Left forelimb (tissue), 1 donor: ENCODE measurements around the gene PTPN1.
"Not testable (repeated sequence)": the region's sequence is repeated elsewhere in the genome, so short reads cannot be mapped to it uniquely, and the experiment has no call there.

Experiments used
- DNase-seq: peaks from one replicate; pipeline ENCODE4 v3.0.0-alpha.2; 2018; ENCODE audit warnings: low spot score

The PTPN1 gene

DNA sequence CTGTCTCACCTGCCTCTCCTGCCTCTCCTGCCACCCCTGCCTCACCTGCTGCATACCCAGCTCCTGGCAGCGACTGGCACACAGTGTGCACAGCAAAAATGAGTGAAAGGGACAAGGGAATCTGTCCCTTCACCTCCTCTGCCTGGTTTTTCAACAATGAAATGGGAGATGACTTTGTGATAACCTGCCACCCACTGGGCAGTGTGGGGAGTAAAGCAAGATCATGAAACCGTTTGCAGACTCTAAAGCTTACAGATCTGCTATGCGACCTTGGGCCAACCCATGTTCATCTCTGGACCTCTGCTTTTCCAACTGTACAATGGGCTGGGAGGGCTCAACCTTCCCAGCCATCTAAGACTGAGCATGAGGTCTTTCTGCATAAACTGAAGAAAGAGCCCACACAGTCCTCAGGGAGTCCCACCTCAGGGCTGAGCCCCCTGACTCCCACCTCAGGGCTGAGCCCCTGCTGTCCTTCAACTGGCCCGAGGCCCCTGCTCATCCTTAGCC is 100.1 kb downstream of the PTPN1 start:
- DNase-seq = no peak

DNA sequence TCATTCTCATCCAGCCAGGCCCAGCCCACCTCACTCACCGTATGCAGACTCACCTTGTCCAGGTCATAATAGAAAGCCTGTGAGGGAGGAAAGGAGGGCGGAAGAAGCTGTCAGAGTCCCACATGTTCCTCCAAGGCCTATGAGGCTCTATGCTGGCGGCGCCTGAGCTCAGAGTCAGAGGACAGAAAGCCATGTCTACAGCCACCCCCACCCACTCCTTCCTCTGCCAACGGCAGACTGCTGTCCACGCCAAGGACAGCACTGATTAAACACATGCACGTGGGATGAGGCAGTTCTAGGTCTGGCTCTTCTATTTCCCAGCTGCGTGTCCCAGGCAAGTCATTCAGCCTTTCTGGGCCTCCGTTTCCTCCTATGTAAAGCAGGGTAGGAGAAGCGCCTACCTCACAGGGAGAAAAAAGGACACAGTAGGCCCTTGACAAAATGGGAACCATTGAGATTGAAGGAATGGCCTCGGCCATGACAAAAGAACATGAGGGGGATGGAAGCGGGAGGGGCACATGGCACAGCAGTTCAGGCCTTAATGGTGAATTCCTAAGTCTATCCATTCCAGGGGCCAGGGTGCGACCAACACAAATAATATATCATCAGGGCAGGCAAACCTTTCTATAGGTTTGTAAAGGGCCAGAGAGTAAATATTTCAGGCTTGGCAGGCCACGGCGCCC is 101.1 kb downstream of the PTPN1 start:
- DNase-seq = no peak

DNA sequence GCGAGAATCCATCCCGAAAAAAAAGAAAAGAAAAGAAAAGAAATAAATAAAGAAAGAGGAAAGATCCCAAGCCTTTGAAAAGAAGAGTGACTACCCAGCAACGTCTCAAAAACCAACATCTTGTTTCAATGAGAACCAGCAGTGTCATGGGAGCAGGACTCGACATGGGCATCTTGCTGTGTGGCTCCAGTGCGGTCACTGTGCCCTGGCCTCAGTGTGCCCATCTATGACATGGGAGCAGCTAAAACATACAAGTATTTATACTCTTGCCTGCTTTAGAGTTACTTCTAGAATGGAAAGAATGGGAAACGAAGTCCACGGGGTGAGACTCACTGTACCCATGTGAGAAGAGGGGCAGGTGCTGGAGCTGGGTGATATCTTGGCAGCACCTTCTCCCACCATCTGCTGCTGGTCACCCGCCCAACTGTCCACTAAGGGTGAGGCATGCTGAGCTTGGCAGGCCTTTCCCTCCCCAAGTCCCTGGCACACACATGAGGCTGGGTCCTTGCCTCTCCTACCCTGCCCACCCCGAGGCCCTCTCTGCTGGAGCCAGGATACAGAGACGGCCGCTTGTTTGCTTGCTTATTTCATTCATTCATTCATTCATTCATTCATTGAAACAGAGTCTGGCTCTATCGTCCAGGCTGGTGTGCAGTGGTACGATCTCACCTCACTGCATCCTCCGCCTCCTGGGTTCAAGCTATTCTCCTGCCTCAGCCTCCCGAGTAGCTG is 103.4 kb downstream of the PTPN1 start:
- no peak for DNase-seq

DNA sequence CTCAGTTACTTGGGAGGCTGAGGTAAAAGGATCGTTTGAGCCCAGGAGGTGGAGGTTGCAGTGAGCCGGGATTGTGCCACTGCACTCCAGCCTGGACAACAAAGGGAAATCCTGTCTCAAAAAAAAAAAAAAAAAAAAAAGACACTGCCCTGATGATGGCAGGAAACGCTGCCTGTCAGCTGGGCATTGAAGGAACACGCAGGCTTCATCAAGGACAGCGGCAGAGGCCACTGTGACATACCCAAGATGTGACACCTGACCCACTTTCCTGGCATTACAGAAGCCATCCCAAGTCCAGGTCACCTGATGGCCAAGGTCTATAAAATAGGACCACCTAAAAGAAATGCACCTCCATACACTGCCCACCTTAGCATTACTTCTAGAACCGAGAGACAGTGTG is 105.2 kb downstream of the PTPN1 start:
- no peak for DNase-seq

DNA sequence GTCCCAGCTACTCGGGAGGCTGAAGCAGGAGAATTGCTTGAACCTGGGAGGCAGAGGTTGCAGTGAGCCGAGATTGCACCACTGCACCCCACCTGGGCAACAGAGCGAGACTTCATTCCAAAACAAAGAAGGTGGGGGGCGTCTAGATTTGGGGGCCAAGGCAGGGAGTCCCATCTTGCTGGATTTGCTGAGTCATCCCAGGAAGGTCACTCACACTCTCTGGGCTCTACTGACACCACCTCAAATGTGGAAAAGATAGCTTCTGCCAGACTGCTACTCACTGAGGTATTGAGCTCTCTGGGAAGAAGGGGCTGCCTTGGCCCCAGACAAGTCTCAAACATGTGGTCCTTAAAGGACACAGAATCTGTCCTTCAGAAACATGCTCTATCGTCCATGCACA is 106.8 kb downstream of the PTPN1 start:
- DNase-seq = no peak

DNA sequence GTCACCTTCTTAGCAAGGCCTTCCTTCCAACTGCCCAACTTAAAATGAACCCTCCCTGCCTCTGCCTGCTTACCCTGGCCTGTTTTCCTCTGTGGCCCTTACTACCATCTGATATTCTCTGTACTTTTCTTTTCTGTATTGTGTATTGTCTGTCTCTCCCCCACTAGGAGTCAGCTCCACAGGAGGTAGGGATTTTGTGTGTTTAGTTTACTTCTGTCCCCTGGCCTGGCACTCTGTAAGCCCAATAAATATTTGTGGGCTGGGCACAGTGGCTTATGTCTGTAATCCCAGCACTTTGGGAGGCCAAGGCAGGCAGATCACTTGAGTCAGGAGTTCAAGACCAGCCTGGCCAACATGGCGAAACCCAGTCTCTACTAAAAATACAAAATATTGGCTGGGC is 108.4 kb downstream of the PTPN1 start:
- no peak for DNase-seq

DNA sequence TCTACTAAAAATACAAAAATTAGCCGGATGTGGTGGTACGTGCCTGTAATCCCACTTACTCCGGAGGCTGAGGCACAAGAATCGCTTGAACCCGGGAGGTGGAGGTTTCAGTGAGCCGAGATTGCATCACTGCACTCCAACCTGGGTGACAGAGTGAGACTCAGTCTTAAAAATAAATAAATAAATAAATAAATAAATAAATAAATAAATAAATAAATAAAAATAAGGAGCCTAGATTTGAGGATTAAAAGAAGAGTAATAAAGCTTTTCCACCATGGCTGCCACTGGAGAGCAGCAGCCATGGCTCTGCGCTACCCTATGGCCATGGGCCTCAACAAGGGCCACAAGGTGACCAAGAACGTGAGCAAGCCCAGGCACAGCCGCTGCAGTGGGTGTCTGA is 110.3 kb downstream of the PTPN1 start:
- DNase-seq = not testable (repeated sequence)

DNA sequence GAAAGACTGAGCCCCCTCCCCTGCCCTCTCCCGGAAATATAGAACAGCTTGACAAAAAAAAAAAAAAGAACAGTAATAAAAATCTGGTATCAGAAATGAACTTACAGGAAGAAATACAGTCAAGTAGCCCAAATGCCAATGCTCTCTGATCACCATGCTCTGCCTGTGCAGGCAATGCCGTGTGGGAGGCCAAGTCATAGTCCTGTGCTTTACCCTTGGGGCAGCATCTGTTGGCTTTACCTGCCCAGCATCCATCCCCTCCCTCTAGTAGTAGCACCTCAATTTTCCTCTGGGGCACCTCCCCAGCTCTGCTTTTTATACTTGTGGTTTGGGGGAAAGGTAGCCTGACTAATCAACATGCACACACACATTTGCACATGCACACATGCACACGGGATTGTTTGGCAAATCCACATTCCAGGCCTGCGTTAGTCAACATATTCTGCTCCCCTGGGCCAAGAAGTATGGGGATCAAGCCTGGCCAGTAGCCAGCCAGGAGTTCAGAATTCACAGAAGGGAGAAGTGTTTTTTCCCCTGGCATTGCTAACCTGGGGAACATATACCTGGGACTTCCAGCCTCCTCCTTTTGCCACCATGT is 111.0 kb downstream of the PTPN1 start:
- no peak for DNase-seq

DNA sequence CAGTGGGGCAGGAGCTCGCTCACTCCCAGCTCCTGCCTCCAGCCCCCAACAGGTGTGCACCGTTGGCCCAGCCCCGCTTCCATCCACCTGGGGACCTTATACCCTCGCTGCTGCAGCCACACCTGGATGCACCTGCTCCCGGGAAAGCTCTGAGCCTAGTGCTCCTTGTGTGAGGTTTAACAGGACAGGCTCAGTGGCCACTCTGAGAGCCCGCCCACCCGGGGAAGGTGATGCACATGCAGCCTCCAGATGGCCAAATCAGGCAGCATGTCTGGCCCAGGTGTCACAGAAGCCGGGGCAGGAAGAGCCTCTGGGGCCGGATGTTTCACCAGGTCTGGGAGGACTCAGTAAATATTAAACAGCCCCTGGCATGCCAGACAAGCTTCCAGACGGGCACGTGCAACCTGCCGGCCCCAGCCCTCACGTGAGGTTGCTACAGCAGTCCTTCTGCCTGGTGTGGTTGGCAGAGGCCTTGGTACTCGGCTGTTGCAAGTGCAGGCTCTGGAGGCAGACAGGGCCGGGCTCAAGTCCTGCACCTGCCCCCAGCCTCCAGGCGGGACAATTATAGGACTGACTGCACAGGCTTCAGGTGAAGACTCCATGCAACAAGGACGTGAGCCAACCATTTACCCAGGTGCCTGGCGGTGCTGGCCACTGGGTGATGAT is 114.3 kb downstream of the PTPN1 start:
- no peak for DNase-seq

DNA sequence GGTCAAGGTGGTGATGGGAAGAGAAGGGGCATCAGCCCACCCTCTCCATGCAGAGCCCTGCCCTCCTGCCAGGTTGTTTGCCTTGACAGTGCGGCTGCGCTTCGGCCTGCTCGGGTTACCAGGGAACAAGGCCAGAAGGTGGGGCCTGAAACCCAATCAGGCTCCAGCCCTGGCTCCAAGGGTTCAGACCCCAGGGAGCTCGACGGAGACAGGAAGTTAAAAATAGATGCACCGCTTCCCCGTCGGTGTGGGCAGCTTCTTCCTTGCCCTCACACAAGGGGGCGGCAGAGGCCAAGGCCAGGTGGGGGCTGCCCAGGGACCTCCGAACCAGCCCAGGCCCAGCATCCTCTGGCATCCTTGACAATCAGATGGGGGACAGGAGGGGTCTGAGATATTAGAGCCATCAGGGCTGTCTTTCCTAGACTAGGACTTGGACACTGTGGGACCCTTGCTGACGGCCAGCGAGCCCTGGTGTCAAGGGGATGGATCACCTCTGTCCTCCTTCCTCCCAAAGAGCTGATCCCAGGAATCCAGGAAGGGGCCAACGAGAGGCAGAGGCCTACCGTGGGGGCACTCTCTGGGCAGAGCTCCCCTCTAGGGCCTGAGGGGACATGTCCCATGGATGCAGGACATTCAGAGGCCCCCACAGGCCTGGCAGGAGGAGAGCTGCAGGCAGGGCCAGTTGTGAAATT is 115.9 kb downstream of the PTPN1 start:
- DNase-seq = peak; percentile 72

DNA sequence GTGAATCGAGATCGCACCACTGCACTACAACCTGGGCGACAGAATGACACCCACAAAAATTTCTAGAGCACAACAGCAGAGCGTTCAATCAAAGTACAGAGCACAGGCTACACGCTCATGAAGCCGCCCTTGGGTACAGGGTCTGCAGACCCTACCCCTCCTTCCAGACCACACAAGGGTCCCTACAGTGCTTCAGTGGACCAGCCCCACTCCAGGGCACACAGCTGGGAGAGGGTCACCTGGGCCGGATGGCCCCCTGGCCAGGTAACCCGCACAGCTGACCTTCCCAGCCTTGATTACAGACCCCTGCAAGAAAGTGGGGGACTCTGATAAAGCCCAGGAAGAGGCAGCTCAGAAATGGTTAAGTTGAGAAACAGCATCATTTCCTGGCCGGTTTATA is 117.6 kb downstream of the PTPN1 start:
- no peak for DNase-seq

DNA sequence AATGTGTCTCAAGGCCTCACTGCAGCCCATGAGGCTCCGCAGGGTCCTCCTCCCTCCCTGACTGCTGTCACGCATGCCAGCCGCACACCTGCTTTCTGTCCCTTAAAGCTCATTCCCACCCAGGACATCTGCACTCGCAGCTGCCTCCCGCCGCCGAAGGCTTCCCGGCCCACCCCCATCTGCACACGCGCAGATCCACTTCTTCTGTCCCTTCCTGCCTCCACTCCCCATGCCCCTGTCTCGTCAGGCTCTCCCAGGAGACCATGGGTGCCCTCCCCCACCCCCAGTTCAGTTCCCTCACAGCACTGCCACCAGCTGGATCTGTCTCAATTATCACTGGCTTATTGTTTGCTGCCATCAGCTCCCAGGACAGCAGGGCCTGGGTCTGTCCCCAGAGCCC is 118.1 kb downstream of the PTPN1 start:
- DNase-seq = no peak

DNA sequence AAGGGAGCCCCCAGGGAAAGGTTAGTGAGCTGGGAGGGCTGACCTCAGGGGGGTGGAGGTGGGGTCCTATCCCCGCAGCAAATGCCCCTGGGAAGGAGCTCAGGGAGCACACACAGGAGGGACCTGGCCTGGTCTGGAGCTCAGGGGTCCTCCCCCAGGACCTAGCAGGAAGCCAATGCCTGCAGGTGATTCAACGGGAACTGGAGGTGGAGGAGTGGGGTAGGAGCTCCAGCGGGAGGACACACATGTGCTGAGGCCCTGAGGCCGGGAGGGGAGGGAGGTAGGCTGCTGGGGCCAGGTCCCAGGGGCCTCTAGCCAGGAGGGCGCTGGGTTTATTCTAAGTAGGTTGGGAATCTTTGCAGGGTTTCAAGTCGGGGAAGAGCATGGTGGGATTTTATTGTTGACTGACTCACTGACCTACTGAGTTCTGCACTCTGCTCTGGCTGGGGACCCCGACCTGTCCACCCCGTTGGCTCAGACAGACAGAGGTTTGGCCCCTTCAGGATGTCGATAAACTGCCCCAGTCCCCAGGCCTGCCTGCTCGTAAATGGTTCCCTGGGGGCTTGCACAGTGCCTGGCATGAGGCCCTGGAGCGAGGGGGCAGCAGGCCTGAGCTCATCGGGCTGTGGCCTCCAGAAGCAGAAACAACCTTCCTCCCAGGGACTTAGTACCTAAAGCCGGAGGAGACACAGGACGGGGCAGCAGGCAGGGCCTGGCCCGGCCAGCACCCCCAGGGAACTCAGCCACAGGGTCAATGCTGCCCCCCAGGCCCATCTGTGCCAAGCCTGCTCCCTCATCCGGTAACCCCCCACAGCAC is 118.9 kb downstream of the PTPN1 start:
- no peak for DNase-seq

DNA sequence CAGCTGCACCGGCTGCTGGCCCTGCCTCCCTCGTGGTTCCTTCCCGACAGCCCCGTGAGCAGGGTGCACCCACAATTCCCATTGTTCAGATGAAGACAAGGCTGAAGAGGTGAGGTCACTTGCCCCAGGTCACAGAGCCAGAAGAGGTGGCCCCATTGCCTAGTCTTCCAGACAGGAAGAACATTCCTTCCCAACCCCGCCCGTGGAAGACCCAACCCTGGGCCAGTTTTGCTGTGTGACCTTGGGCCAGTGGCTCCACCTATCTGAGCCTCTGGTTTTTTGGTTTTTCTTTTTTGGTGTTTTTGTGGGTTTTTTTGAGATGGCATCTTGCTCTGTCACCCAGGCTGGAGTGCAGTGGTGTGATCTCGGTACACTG is 119.5 kb downstream of the PTPN1 start:
- no peak for DNase-seq

DNA sequence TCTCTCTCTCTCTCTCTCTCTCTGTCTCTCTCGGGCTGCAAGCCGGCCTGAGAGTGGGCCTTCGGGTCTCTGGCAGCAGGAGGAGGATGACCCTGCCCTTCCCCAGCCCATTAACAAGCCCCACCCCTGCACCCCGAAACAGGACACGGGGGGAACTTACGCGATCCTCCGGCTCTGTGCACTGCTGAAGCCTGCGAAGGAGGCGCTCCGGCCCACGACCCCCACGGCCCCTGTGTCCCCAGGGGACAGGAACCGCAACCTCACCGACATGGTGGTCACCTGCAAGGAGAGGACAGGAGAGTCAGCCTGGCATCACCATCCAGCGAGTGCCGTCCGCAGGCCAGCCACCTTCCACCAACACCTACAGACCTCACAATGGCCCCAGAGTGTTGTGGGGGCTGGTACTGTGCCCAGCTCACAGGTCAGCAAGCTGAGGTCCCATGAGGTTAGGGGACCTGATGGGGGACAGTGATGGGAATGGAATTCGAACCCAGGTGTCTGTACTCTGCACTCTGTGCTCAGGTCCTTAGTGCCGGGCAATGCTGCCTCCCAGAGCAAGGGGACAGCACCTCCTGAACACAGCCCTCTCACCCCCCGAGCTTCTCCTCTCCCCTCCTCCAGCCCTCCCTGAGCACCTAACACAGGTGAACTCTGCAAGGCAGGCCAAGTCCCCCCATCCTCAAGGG is 120.5 kb downstream of the PTPN1 start:
- no peak for DNase-seq

DNA sequence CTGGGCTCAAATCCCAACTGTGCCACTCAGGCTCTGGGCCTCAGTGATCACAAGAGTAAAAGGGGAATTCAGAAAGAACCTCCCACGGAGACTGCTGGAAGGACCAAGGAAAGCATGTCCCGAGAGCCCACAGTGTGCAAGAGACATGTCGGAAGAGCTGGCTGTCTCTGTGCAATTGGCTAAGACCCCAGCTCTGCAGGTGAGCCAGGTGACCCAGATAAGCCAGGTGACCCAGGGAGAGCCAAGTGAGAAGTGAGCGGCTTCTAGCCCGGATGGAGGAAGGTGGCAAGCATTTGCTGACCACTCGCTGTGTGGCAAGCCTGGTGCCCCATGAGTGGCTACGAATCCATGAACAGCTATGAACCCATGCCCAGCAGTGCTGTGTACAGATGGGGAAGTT is 122.1 kb downstream of the PTPN1 start:
- DNase-seq = no peak

DNA sequence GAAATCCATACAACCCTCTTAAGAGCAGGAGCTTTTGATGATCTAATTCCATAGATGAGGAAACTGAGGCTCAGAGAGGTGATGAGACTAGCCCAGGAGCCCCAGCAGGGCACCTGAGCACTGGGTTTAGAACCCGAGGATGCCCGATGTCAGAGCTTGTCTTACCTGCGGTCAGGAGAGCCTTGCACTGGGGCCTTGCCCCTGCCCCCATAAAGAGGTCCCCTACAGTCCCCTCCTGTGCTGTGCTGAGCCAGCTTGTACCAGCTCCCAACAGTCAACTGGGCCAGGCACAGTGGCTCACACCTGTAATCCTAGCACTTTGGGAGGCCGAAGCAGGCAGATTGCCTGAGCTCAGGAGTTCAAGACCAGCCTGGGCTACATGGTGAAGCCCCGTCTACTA is 122.5 kb downstream of the PTPN1 start:
- DNase-seq = no peak

DNA sequence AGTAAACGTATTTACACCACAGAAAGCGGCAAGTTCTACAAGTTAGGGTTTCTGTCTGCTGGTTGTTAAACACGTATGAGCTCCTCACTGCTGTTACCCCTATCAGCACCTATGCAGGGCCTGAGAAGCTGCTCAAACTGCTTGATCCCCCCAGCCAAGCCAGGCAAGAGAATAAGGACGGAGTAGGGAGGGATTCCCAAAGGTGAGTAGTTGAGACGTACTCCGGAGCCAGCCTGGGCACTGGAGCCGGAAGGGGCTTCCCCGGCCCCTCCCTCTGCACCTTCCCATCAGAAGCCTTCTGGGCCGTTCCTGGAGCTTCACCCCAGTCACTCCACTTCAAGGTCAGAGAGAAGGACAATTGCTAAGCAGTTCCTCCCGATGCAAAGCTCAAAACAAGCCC is 123.2 kb downstream of the PTPN1 start:
- DNase-seq = no peak

DNA sequence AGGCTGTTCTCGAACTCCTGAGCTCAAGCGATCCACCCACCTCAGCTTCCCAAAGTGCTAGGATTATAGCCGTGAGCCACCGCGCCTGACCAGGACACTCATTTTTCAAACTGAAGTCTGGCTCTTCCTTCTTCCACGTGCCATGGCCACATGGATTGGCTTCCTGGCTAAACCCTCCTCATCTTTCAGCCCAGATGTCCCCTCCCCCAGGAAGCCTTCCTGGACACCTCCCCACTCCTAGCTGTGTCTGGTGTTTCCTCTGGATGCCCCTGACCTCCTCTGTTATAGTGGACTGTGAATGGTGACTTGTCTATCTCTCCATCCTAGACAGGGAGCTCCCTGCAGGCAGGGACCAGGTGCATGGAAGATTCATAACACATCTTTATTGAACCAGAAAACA is 124.0 kb downstream of the PTPN1 start:
- DNase-seq = no peak
